Hematopoietic multipotent progenitor cell treated with erythropoietin and hydrocortisone succinate and interleukin-3 and kit ligand, for 17 days (in vitro differentiated cells): ENCODE results near the gene KRTAP5-11.
"Not testable (repeated sequence)": the region's sequence is repeated elsewhere in the genome, so short reads cannot be mapped to it uniquely, and the experiment has no call there.

Source experiments
- DNase-seq: peaks from one replicate; pipeline ENCODE4 v3.0.0-alpha.2; 2015; ENCODE audit warnings: low spot score

KRTAP5-11 gene

DNA sequence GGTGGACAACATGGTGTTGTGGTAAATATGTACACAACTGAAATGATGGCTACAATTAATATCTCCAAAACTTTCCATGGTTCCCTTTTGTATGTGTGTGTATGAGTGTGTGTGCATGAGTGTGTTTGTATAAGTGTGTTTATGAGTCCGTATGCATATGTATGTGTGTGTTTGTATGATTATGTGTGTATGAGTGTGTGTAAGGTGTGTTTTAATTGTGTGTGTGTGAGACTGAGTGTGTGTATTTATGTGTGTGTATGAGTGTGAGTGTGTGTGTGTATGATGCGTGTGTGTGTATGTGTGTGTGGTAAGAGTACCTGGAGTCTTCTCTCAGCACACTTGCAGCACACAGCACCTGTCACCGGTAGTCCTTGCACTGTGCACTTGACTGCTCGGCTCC lies 26.7 kb downstream of the KRTAP5-11 start:
- no peak for DNase-seq

- no peak for DNase-seq
These were observed 27.2 kb downstream of the KRTAP5-11 start for GRCh38 chr11:71555508-71555907.

DNA sequence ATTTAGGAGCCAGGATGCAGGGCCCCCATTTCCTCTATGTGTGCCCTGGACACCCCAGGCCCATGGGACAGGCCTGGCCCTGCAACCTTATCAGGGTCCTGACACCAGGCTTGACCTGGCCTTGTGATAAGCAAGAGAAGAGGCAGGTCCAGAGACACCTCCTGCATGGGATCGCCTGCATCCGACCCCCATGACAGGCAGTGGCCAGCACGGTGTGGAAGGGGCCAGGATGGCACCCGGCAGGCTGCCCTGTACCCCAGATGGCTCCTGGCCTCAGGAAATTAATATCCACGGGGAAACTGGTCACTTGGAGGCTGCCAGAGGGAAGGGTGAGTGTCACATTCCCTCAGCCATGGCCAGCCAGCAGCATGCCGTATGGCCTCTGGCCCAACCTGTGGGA lies 27.7 kb downstream of the KRTAP5-11 start:
- no peak for DNase-seq

DNA sequence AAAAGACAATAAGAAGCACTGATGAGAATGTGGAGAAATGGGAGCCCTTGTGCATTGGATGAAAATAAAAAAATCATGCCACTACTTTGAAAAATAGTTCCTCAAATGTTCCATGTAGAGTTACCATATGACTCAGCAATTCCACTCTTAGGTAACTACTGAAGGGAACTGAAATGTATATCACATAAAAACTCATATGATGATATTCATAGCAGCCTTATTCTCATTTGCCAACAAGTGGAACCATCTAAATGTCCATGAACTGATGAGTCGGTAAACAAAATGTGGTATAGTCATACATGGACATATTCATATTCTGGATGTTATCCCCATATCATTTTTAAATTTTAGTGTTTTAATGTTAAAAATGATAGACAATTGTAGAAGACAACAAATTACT lies 31.0 kb downstream of the KRTAP5-11 start:
- no peak for DNase-seq

- DNase-seq: no peak
These were observed 33.9 kb downstream of the KRTAP5-11 start for GRCh38 chr11:71548716-71549151.

DNA sequence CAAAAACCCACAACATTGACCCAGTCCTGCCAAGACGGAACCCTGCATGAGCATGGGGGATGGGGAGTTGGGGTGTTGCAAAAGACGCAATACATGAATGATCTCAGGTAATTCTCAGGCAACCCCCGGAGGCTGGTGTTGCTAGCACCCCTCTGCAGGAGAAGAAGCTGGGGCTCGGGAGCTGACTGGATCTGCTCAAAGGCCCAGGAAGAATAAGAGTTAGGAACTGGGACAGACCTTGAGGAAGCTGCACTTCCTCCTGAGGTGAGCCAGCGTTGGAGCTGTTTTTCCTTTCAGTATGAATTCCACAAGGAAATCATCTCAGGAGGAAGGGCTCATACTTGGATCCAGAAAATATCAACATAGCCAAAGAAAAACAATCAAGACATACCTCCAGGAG lies 34.6 kb downstream of the KRTAP5-11 start, which contains the start of gene KRTAP5-9:
TSS of gene KRTAP5-9 (plus strand) at position 301 of the 400 bp plus-strand sequence. CDS start 238 bp downstream, outside the sequence.
- no peak for DNase-seq

DNA sequence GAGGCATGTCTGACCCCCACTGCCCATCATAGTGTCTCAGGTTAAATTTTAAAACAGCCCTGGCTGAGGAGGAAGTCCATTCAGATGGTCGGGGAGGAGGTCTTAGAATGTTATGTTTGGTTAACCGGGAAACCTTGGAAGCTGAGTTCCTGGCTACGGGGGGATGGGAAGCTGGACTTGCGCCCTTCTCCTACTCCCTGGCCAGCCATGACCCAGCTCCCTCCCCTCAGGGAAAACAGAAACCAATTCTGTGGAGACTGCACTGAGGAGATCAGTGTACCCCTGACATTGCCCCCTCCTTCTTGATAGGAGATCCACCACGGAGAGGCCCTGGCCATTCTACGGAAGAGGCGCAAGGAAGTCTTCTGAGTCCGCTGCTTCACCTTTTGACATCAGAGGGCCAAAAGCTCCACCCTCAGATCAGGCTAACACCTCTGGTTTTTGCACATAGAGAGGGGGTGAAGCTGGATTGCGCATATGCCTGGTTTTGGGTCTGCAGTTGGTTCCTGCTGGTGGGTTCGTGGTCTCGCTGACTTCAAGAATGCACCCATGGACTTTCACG lies 37.2 kb downstream of the KRTAP5-11 start:
- DNase-seq: no peak

GRCh38 chr11:71544525-71545214 lies 38.0 kb downstream of the KRTAP5-11 start:
- no peak for DNase-seq

DNA sequence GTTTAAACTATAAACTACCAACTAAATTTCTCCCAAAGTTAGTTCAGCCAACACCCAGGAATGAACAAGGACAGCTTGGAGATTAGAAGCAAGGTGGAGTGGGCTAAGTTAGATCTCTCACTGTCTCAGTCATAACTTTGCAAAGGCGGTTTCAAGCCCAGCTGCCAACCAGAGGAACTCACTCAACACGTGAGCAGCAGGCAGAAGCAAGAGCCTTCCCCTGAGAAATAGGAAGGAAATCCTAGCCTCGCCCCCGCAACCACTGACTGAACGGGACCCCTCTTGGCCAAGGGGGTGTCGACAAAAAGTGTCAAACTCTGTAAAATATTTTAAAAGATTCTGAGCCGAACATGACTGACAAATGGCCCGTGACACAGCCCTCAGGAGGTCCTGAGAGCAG lies 38.8 kb downstream of the KRTAP5-11 start:
- DNase-seq: no peak

- no peak for DNase-seq
These were observed 39.5 kb downstream of the KRTAP5-11 start for GRCh38 chr11:71542879-71543777.

- DNase-seq: no peak
These were observed 40.3 kb downstream of the KRTAP5-11 start for GRCh38 chr11:71542382-71542781.

DNA sequence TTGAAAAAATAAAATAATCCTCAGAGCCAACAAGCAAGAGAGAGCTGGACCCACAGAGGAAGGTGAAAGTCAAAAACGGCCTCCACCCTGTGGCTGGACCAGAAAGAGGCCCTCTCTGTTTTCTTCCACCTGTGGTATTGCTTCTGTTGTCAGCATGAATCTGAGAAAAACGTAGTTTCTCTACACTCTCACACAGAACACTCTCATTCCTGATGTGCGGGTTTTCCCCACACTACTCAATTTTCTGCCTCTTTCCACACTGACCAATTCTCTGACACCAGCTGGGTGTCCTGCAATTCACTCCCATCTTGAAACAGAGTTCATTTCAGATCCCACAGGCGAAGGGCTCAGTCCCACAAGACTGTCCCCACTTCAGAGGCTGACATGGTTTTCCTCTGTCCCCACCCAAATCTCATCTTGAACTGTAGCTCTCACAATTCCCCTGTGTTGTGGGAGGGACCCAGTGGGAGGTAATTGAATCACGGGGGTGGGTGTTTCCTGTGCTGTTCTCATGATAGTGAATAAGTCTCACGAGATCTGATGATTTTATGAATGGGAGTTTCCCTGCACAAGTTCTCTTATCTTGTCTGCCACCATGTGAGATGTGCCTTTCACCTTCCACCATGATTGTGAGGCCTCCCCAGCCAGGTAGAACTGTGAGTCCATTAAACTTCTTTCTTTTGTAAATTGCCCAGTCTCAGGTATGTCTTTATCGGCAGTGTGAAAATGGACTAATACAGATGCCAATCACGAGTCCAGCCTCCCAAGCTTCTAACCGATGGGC lies 42.0 kb downstream of the KRTAP5-11 start:
- not testable (repeated sequence) for DNase-seq

- not testable (repeated sequence) for DNase-seq
These were observed 42.7 kb downstream of the KRTAP5-11 start for GRCh38 chr11:71539971-71540370.

- no peak for DNase-seq
These were observed 43.7 kb downstream of the KRTAP5-11 start for GRCh38 chr11:71539017-71539416.

- no peak for DNase-seq
These were observed 44.0 kb downstream of the KRTAP5-11 start for GRCh38 chr11:71538666-71538990.

- DNase-seq: not testable (repeated sequence)
These were observed 44.6 kb downstream of the KRTAP5-11 start, which contains the start of gene KRTAP5-8 for GRCh38 chr11:71537977-71538665. Gene KRTAP5-8 (plus strand): TSS chr11:71538025. CDS start chr11:71538056, 31 bp downstream.

DNA sequence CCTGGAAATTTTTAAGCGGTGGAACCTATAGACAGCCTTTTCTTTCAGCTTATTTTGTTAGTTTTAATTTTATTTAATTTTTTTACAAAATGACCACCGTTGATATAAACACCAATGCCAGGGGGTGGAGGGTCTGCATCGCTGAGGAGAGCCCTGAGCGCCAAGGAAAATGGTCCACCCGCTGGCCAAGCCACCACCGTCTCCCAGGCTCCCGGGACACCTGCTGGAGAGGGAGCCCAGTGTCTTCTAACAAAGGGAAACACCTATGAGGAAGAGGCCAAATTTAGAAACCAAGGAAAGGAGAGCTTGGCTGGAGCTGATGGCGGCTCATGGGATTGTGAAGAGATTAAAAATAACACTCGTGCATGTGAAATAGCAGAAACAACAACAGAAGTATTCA lies 45.1 kb downstream of the KRTAP5-11 start:
- DNase-seq: no peak

- no peak for DNase-seq
These were observed 46.9 kb downstream of the KRTAP5-11 start for GRCh38 chr11:71535825-71536224.

DNA sequence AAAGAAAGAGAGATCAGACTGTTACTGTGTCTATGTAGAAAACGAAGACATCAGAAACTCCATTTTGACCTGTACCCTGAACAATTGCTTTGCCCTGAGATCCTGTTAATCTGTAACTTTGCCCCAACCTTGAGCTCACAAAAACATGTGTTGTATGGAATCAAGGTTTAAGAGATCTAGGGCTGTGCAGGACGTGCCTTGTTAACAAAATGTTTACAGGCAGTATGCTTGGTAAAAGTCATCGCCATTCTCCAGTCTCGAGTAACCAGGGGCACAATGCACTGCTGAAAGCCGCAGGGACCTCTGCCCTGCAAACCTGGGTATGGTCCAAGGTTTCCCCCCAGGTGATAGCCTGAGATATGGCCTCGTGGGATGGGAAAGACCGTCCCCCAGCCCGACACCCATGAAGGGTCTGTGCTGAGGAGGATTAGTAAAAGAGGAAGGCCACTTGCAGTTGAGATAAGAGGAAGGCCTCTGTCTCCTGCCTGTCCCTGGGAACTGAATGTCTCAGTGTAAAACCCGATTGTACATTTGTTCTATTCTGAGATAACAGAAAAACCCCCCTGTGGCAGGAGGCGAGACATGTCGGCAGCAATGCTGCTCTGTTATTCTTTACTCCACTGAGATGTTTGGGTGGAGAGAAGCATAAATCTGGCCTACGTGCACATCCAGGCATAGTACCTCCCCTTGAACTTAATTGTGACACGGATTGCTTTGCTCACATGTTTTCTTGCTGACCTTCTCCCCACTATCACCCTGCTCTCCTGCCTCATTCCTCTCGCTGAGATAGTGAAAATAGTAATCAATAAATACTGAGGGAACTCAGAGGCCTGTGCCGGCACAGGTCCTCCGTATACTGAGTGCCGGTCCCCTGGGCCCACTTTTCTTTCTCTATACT lies 47.7 kb downstream of the KRTAP5-11 start:
- not testable (repeated sequence) for DNase-seq

DNA sequence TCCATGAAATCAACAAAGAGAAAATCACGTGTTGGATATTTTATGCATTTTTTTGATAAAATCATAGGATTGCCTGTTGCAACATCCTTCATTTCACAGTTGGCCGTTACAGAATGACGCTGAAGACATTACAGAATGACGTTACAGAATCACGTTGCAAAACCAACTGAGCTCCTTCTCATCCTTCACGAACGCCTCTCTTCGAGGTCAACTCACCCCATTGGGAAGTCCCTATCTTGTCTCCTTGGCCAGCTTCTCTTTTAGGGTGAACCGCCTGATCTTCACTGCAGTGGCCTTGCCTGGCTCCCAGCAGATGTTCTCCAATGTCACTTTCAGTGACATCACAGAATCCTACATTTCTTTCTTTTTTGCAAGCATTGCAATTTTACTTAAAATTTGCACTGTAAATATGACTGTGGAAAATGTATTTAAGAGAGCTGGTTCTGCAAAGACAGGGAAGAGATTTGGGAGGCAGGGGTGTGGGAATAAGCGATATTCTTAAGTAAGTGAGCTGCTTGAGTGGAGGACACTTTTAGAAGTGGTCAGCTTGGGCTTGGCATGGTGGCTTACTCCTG lies 50.6 kb downstream of the KRTAP5-11 start:
- DNase-seq: no peak
